ENCODE measurements around the gene RABGAP1L. TPM values are rescaled to one million over a fixed set of nuclear protein-coding genes. Genes with fewer than 3 reads are reported as not detected.

RABGAP1L gene
- total RNA-seq, 4 donors from 2014 or later = 48.2 to 102 (median 59.1) TPM

DNA sequence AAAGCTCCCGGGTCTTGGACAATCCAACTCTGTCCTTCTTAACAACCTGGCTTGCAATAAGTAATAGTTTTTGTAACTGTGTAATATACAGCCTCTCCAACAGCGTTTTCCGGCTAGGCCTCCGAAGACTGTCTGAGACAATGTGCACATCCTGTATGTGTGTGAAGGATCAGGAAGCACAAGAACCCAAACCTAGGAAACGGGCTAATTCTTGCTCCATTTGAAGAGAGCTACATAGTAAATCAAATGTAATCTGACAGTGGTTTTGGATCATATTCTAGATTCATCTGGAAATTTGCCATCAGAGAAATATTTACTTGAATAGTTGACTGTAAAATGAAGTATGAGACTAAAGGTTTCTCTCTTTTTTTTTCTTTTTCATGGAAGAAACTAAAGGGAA is 289.7 kb downstream of the RABGAP1L start:
- Histone ChIP-seq H3K27ac (no peak overlapping the region), H3K4me3 (no peak overlapping the region), H3K27me3 (no peaks in the 10 kb centered on the region), H3K9me3 (no peaks in the 10 kb centered on the region), H3K4me1 (no peaks in the 10 kb centered on the region), H3K36me3 (no peaks in the 10 kb centered on the region)
- DNase-seq (ENCODE audit: low spot score in 2 of 2) = no peak
- TF ChIP-seq, protein P1, sequence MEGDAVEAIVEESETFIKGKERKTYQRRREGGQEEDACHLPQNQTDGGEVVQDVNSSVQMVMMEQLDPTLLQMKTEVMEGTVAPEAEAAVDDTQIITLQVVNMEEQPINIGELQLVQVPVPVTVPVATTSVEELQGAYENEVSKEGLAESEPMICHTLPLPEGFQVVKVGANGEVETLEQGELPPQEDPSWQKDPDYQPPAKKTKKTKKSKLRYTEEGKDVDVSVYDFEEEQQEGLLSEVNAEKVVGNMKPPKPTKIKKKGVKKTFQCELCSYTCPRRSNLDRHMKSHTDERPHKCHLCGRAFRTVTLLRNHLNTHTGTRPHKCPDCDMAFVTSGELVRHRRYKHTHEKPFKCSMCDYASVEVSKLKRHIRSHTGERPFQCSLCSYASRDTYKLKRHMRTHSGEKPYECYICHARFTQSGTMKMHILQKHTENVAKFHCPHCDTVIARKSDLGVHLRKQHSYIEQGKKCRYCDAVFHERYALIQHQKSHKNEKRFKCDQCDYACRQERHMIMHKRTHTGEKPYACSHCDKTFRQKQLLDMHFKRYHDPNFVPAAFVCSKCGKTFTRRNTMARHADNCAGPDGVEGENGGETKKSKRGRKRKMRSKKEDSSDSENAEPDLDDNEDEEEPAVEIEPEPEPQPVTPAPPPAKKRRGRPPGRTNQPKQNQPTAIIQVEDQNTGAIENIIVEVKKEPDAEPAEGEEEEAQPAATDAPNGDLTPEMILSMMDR (IDR thresholded peaks at IDR 0.05) = no peak
- TF ChIP-seq POLR2A (IDR thresholded peaks at IDR 0.05) (no peak), EP300 (IDR thresholded peaks at IDR 0.05) (no peak)
- 43% methylated on average over 5 of the region's 5 CpGs for WGBS

DNA sequence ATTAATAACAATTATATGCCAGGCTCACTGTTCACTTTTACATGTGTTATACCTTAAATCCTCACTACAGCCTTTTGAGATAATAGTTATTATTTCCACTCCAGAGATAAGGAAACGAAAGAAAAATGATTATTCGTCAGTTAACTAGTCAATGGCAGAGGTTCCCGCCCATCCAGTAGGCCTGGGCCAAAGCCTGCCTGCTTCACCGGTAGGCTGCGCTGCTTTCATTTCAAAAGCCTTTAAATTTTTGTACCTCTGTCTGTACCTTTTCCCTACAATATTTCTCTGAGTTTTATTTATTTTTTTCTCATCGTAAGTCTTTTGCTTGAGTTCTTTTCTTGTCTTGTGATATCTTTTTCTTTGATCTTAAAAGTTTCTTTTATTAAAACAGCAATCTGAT is 292.1 kb downstream of the RABGAP1L start:
- H3K4me1 ChIP-seq = no peaks in the 10 kb centered on the region
- H3K9me3 ChIP-seq = no peaks in the 10 kb centered on the region
- 90% methylated on average over 6 of the region's 6 CpGs for WGBS
- DNase-seq (ENCODE audit: low spot score in 2 of 2) = no peak
- TF ChIP-seq, protein P1 (IDR thresholded peaks at IDR 0.05) = no peak
- TF ChIP-seq EP300 (IDR thresholded peaks at IDR 0.05) (no peak), POLR2AphosphoS5 (IDR thresholded peaks at IDR 0.05) (no peak), POLR2A (IDR thresholded peaks at IDR 0.05) (no peak)
- H3K4me3 ChIP-seq = no peak overlapping the region
- no peaks in the 10 kb centered on the region for H3K36me3 ChIP-seq
- no peaks in the 10 kb centered on the region for H3K27me3 ChIP-seq
- no peak overlapping the region for H3K27ac ChIP-seq

DNA sequence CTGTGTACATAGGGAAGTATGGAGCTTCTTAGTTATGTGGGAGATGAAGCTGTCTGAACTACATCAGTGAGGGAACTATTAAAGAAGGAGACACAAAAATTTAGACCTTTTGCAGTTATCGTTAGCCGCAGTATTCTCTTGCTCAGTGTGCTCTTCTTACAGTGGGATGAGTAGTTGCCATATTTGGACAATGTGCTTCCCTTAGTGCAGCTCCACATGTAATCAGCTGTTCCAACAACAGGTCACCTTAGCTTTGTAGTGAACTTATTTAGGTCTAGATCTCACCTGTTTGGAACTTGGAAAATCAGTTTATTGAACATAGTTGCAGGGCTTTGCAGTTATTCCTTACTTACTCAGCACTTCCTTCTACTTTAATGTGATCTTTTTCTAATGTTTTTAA is 306.5 kb downstream of the RABGAP1L start:
- no peaks in the 10 kb centered on the region for H3K4me1 ChIP-seq
- H3K27ac ChIP-seq = no peak overlapping the region
- TF ChIP-seq, protein P1 (IDR thresholded peaks at IDR 0.05) = no peak
- TF ChIP-seq POLR2AphosphoS5 (IDR thresholded peaks at IDR 0.05) = no peak
- H3K36me3 ChIP-seq = no peaks in the 10 kb centered on the region
- H3K9me3 ChIP-seq = no peaks in the 10 kb centered on the region
- no peak for DNase-seq (ENCODE audit: low spot score in 2 of 2)
- H3K27me3 ChIP-seq = no peaks in the 10 kb centered on the region
- 98% methylated on average over 2 of the region's 2 CpGs for WGBS
- H3K4me3 ChIP-seq = no peak overlapping the region

DNA sequence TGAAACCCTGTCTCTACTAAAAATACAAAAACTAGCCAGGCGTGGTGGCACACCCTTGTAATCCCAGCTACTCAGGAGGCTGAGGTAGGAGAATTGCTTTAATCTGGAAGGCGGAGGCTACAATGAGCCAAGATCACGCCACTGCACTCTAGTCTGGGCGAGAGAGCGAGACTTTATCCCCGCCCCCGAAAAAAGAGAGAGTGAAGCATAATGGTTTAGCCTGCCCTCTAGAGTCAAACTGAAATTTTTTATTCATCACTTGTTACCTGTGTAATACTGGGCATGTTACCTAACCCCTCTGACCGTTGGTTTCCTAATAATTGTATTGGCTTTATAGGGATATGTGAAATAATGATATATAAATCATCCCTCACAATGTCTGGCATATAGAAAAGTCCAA is 307.3 kb downstream of the RABGAP1L start:
- WGBS = 93% methylated on average over 8 of the region's 8 CpGs
- Histone ChIP-seq H3K27ac (no peak overlapping the region), H3K27me3 (no peaks in the 10 kb centered on the region), H3K4me3 (no peak overlapping the region), H3K36me3 (no peaks in the 10 kb centered on the region), H3K4me1 (no peaks in the 10 kb centered on the region), H3K9me3 (no peaks in the 10 kb centered on the region)
- no peak for DNase-seq (ENCODE audit: low spot score in 2 of 2)
- TF ChIP-seq POLR2A (IDR thresholded peaks at IDR 0.05) (no peak), EP300 (IDR thresholded peaks at IDR 0.05) (no peak), POLR2AphosphoS5 (IDR thresholded peaks at IDR 0.05) (no peak)
- TF ChIP-seq, protein P1 (IDR thresholded peaks at IDR 0.05) = no peak

DNA sequence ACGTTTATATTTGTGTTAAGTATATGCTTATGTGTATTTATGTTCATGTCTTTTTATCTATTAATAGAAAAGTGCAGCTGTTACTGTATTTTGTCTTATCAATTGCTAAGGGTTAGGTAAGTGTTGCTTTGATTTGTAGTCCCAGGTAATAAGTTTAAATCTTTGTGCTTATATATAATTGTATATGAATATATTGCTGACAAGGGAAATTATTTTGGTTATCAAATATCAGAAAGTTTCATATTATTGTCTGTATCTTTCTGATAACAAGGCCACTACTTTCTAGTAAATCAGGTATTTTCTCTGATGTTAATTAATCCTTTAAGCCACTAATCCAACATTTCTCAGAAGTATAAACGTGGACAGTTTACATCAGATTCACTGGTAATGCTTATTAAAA is 309.7 kb downstream of the RABGAP1L start:
- no peak overlapping the region for H3K27ac ChIP-seq
- no peaks in the 10 kb centered on the region for H3K27me3 ChIP-seq
- H3K36me3 ChIP-seq = no peaks in the 10 kb centered on the region
- 80% methylated on average over 2 of the region's 2 CpGs for WGBS
- TF ChIP-seq, protein P1 (IDR thresholded peaks at IDR 0.05) = no peak
- TF ChIP-seq POLR2A (IDR thresholded peaks at IDR 0.05) (no peak), POLR2AphosphoS5 (IDR thresholded peaks at IDR 0.05) (no peak)
- no peak for DNase-seq (ENCODE audit: low spot score in 2 of 2)
- no peaks in the 10 kb centered on the region for H3K4me1 ChIP-seq
- no peaks in the 10 kb centered on the region for H3K9me3 ChIP-seq
- no peak overlapping the region for H3K4me3 ChIP-seq
